Smooth muscle cell (in vitro differentiated cells): ENCODE data around the gene BRSK1. TPM values are rescaled to one million over a fixed set of nuclear protein-coding genes. Genes with fewer than 3 reads are reported as not detected.

Source experiments
- DNase-seq: peaks from one replicate; lab custom pipeline; 2025; ENCODE audit not compliant: unreplicated experiment; lab: John Stamatoyannopoulos, UW
- H2AFZ ChIP-seq: fragments of 200-600 bp; sonication (generic); 2 replicates; pipeline ENCODE4 v1.6.0; 2016; ENCODE audit warnings: antibody characterized with exemption, low read depth, mild to moderate bottlenecking
- H3F3A ChIP-seq: fragments of 200-600 bp; sonication (generic); 2 replicates; pipeline ENCODE4 v1.6.0; 2017; ENCODE audit warnings: antibody characterized with exemption, low read depth
- H3K27ac ChIP-seq: fragments of 200-600 bp; sonication (generic); 2 replicates; pipeline ENCODE4 v1.5.1; 2016; ENCODE audit warnings: low read depth, mild to moderate bottlenecking
- H3K27me3 ChIP-seq: fragments of 200-600 bp; sonication (generic); 2 replicates; pipeline ENCODE4 v1.6.1; 2016; ENCODE audit warnings: low read depth, mild to moderate bottlenecking
- H3K36me3 ChIP-seq: fragments of 200-600 bp; sonication (generic); 2 replicates; pipeline ENCODE4 v1.5.1; 2016; ENCODE audit warnings: low read depth
- H3K4me1 ChIP-seq: fragments of 200-600 bp; sonication (generic); 2 replicates; pipeline ENCODE4 v1.5.1; 2016; ENCODE audit warnings: low read depth
- H3K4me2 ChIP-seq: fragments of 200-600 bp; sonication (generic); 2 replicates; pipeline ENCODE4 v1.6.0; 2016; ENCODE audit warnings: mild to moderate bottlenecking
- H3K4me3 ChIP-seq: fragments of 200-600 bp; sonication (generic); 2 replicates; pipeline ENCODE4 v1.5.1; 2016; ENCODE audit warnings: mild to moderate bottlenecking
- H3K79me2 ChIP-seq: fragments of 200-600 bp; sonication (generic); 2 replicates; pipeline ENCODE4 v1.6.0; 2016; ENCODE audit warnings: low read depth, mild to moderate bottlenecking
- H3K9ac ChIP-seq: fragments of 200-600 bp; sonication (generic); 2 replicates; pipeline ENCODE4 v1.6.0; 2016; ENCODE audit warnings: low read depth
- H3K9me3 ChIP-seq: fragments of 200-600 bp; sonication (generic); replicated peaks from 2 replicates; pipeline ENCODE4 v1.5.1; 2016; ENCODE audit warnings: low read depth
- H4K20me1 ChIP-seq: fragments of 200-600 bp; sonication (generic); 2 replicates; pipeline ENCODE4 v1.6.0; 2016; ENCODE audit warnings: low read depth
- WGBS: methylation state at CpG from one replicate; pipeline ENCODE4 v1.1.7; 2016; ENCODE audit warnings: low lambda C conversion rate; 5-methylcytosine and 5-hydroxymethylcytosine counted together
- polyA plus RNA-seq: library from polyadenylated mRNA; unstranded; fragments of >200 nt; fragmentation: Nextera tagmentation; extraction: Ambion mirVana; gene quantifications from 2 replicates; pipeline ENCODE4 v1.2.1, GENCODE V29; 2016
- total RNA-seq: library from RNA; depleted of rRNA; stranded (reverse); fragments of >200 nt; gene quantifications from 2 replicates; pipeline ENCODE4 v1.2.3, GENCODE V29; 2014
- TF ChIP-seq, protein P1 (sequence below): fragments of 200-600 bp; sonication (generic); IDR thresholded peaks from 2 replicates; pipeline ENCODE4 v1.5.1; 2017; ENCODE audit warnings: borderline replicate concordance, mild to moderate bottlenecking, antibody characterized with exemption; ENCODE audit not compliant: insufficient read depth, poor library complexity, severe bottlenecking

The BRSK1 gene
- total and polyA plus RNA-seq, 2 experiments from 2014 or later = 3.0 to 5.0 TPM

GRCh38 chr19:55306712-55307111 is 22.9 kb downstream of the BRSK1 start:
- H3K36me3 ChIP-seq = no peaks in the 10 kb centered on the region
- H4K20me1 ChIP-seq = no peaks in the 10 kb centered on the region
- H2AFZ ChIP-seq = no peak overlapping the region
- TF ChIP-seq, protein P1, sequence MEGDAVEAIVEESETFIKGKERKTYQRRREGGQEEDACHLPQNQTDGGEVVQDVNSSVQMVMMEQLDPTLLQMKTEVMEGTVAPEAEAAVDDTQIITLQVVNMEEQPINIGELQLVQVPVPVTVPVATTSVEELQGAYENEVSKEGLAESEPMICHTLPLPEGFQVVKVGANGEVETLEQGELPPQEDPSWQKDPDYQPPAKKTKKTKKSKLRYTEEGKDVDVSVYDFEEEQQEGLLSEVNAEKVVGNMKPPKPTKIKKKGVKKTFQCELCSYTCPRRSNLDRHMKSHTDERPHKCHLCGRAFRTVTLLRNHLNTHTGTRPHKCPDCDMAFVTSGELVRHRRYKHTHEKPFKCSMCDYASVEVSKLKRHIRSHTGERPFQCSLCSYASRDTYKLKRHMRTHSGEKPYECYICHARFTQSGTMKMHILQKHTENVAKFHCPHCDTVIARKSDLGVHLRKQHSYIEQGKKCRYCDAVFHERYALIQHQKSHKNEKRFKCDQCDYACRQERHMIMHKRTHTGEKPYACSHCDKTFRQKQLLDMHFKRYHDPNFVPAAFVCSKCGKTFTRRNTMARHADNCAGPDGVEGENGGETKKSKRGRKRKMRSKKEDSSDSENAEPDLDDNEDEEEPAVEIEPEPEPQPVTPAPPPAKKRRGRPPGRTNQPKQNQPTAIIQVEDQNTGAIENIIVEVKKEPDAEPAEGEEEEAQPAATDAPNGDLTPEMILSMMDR = no peak
- no peaks in the 10 kb centered on the region for H3K79me2 ChIP-seq
- H3K4me3 ChIP-seq = no peak overlapping the region
- no peak overlapping the region for H3K27ac ChIP-seq
- H3K9ac ChIP-seq = no peak overlapping the region
- no peaks in the 10 kb centered on the region for H3K4me1 ChIP-seq
- no peaks in the 10 kb centered on the region for H3F3A ChIP-seq
- no peak for DNase-seq
- H3K4me2 ChIP-seq = no peak overlapping the region
- H3K9me3 ChIP-seq = no peaks in the 10 kb centered on the region
- 94% methylated on average over 3 of the region's 3 CpGs for WGBS
- H3K27me3 ChIP-seq = no peaks in the 10 kb centered on the region

GRCh38 chr19:55308281-55308680 is 24.5 kb downstream of the BRSK1 start:
- no peak for DNase-seq
- Histone ChIP-seq H2AFZ (no peak overlapping the region), H3K4me2 (no peak overlapping the region), H3F3A (no peaks in the 10 kb centered on the region), H3K4me1 (no peaks in the 10 kb centered on the region), H3K9ac (no peak overlapping the region), H4K20me1 (no peaks in the 10 kb centered on the region), H3K27me3 (no peaks in the 10 kb centered on the region), H3K4me3 (no peak overlapping the region), H3K79me2 (no peaks in the 10 kb centered on the region), H3K27ac (no peak overlapping the region), H3K9me3 (no peaks in the 10 kb centered on the region), H3K36me3 (no peaks in the 10 kb centered on the region)
- TF ChIP-seq, protein P1 = no peak
- 97% methylated on average over 11 of the region's 11 CpGs for WGBS

DNA sequence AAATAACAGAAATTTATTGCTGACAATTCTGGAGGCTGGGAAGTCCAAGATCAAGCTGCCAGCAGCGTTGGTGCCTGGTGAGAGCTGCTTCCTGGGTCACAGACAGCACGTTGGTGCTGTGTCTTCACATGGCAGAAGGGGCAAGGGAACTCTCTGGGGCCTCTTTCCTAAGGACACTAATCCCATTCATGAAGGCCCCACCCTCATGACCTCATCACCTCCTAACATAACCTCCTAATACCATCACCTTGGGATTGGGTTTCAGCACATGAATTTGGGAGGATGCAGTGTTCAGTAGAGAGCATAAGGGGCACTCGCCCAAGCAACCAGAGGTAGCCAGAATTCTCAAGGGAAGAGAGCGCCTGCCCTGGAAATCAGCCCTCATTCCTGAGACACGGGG is 25.7 kb downstream of the BRSK1 start:
- 95% methylated on average over 5 of the region's 5 CpGs for WGBS
- H3F3A ChIP-seq = no peaks in the 10 kb centered on the region
- DNase-seq = no peak
- H3K27ac ChIP-seq = no peak overlapping the region
- no peaks in the 10 kb centered on the region for H3K9me3 ChIP-seq
- H3K36me3 ChIP-seq = no peaks in the 10 kb centered on the region
- TF ChIP-seq, protein P1 = no peak
- H2AFZ ChIP-seq = no peak overlapping the region
- H3K9ac ChIP-seq = no peak overlapping the region
- no peaks in the 10 kb centered on the region for H4K20me1 ChIP-seq
- H3K4me1 ChIP-seq = no peaks in the 10 kb centered on the region
- no peak overlapping the region for H3K4me2 ChIP-seq
- H3K79me2 ChIP-seq = no peaks in the 10 kb centered on the region
- H3K4me3 ChIP-seq = no peak overlapping the region
- no peaks in the 10 kb centered on the region for H3K27me3 ChIP-seq

DNA sequence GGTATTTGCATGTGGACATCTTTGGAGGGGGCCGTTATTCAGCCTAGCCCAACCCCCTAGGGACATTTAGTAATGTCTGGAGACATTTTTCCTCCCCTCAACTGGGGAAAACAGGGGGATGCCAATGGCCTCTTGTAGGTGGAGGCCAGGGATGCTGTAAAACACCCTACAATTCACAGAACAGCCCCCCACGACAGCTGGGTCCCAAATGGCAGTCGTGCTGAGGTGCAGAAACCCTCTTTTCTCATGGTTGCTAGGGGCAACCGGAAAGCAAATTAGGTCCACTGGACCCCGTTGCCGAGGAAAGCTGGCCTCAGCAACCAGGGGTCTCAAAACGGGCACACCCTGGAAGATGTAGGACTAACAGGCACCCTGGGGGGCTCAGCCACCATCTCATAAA is 26.7 kb downstream of the BRSK1 start:
- Histone ChIP-seq H4K20me1 (no peaks in the 10 kb centered on the region), H3K4me2 (no peak overlapping the region), H2AFZ (no peak overlapping the region), H3K9me3 (no peaks in the 10 kb centered on the region), H3K27ac (no peak overlapping the region), H3F3A (no peaks in the 10 kb centered on the region), H3K4me3 (no peak overlapping the region), H3K9ac (no peak overlapping the region), H3K4me1 (no peaks in the 10 kb centered on the region), H3K27me3 (no peaks in the 10 kb centered on the region), H3K36me3 (no peaks in the 10 kb centered on the region), H3K79me2 (no peaks in the 10 kb centered on the region)
- DNase-seq = no peak
- TF ChIP-seq, protein P1 = no peak
- WGBS = 88% methylated on average over 7 of the region's 7 CpGs
